ENCODE data around the gene CEP72.

The CEP72 gene

DNA sequence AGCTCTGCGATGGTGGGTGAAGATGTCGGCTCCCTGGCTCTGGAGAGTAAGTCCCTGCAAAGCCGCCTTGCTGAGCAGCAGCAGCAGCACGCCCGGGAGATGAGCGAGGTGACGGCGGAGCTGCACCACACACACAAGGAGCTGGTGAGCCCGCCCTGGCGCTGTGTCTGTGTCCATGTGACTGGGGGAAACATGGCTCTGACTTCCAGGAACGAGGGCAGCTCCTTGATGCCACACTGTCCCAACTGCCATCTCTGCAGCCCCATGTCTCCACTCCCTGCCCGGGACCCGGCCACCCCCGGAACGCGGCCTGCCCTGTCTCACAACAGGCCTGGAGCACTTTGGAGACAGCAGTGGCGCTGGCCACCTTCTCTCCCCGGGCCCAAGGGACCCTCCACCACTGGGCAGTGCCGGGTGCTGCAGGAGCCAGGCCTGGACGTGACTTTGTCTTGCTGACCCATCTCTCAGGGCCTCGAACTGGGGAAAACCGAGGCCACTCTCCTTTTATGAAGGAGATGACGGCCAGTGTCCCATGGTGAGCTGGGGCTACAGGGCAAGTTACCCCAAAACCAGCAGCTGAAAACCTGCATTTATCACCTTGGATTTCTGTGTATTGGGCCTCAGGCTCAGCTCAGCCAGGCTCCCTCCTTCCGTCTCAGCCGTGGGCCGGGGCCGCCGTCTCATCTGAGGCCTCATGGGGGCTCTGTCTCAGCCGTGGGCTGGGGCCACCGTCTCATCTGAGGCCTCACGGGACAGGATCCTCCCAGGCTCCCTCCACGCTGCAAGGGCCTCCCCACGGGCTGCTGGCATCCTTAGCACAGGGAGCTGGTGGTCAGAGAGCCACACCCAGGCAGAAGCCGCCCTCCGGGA lies 28.6 kb downstream of the CEP72 start:
- no peak for DNase-seq

DNA sequence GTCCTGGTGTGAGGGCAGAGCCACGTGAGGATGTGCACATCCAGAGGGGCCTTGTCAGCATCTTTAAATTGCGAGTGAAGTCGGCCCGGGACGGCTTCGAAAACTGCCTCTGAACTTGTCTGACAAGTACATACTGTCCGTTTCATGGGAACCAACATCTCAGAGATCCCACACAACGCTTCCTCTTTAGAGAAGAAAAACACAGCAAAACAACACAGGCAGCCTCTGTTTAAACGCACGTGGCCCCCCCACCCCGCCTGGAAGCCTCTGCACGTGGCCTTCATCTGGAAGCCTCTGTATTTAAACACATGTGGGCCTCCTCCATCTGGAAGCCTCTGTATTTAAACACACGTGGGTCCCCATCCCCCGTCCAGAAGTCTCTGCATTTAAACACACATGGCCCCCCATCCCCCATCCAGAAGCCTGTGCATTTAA lies 29.2 kb downstream of the CEP72 start:
- no peak for DNase-seq

DNA sequence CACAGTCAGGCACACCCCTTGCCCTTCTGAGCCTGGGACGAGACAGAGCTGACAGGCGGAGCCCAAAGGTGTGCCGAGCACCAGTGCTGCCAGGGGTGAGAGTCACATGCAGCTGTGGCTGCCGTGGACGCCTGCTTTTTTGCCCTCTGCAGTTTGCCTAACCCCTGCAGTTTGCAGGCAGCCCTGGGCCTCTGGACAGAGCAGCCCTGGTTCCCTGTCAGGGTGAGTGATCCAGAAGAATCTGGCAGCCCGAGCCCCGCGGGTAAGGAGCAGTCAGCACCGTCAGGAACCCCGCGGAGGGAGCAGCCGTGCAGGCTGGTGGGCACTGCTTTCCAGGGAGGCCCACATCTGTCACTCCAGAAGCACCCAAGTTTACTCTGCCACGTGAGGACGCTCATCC lies 30.3 kb downstream of the CEP72 start:
- DNase-seq: no peak

DNA sequence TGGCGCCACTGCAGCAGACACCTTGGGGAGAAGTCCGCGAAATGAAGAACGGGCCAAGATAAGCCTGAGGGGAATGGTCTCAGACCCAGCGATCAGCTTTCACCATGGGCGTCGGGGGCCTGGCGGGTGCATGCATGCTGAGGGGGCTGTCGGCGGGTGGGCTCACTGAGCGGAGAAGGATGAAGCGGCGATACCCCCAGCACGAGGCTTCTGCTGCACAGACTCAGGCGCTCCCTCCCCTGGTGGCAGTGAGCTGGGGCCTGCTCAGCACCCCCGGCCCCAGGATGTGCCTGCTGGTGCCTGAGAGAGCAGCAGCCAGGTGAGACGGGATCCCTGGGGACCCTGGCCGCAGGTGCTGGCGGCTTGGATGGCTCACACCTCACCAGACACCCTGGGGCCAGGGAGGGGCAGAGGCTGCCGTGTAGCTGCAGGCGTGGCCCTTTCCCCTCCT lies 31.2 kb downstream of the CEP72 start:
- DNase-seq: no peak

DNA sequence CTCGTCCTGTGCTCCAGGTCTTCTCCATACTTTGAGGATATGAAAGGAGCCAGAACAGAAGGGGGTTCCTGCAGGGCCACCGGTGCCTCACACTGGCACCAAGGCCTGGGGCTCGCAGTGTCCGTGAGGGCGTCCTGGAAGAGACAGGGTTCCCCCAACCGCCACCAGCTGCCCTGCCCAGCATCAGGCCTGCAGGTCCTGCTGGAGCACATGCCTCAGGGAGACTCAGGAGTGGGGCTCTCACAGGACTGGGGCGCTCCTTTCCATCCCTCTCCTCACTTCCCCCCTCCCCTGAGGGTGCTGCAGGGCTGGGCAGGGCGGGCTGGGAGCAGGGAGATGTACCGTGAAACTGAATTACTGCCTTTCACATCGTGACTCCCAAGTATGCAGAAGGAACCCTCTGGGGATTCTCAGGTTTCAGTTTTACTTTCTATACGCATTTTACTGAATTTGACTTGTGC lies 31.7 kb downstream of the CEP72 start:
- no peak for DNase-seq

DNA sequence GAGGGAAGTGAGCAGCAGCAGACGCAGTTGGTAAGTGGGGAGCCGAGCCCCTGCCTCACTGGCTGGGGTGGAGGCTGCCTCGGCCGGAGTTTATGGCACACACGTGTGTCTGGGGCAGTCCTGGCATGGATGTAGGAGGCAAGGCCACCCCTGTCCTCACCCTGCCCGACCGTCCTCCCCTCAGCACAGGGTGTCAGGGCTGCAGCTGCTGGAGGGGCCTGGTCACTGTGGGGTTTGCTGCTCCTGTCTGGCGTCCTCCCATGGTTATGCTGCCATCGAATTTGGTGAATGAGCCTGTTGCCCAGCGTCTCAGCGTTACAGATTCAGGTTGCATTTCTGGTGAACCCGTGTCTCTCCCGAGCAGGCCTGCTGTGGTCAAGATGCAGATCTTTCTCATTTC lies 32.4 kb downstream of the CEP72 start:
- no peak for DNase-seq

DNA sequence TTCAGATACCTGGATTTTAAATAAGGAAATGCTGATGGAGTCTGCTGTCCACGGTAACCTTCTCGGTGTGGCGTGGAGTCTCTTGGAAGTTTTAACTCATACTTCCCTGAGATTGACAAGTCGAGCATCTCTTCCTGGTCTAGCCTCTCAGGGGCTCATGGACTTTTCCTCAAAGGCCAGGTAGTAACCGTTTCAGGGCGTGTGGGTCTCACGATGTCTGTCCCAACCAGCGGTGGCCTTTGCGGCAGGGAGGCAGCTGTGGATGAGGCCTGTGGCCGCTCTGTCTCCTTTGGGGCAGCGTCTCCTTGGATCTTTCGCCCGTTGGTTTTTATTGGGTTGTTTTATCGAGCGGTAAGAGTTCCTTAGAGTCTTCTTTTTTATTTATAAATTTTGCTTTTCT lies 32.8 kb downstream of the CEP72 start:
- no peak for DNase-seq

DNA sequence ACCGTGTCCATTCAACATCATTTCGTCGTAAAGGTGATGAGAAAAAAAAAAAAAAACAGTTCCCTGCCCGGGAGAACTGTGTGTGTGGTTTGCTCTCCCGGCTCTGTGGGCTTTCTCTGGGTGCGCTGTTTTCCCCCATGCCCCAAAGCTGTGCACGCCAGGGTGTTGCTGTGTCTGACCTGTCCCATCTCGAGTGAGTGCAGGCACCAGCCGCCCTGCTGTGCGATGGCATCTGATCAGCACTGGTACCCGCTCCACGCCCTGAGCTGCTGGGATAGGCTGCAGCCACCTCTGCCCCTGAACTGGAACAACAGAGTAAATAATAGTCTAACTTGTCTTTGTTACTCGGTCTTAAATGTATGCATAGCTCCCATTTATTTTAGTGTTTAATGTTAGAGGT lies 33.3 kb downstream of the CEP72 start:
- no peak for DNase-seq

DNA sequence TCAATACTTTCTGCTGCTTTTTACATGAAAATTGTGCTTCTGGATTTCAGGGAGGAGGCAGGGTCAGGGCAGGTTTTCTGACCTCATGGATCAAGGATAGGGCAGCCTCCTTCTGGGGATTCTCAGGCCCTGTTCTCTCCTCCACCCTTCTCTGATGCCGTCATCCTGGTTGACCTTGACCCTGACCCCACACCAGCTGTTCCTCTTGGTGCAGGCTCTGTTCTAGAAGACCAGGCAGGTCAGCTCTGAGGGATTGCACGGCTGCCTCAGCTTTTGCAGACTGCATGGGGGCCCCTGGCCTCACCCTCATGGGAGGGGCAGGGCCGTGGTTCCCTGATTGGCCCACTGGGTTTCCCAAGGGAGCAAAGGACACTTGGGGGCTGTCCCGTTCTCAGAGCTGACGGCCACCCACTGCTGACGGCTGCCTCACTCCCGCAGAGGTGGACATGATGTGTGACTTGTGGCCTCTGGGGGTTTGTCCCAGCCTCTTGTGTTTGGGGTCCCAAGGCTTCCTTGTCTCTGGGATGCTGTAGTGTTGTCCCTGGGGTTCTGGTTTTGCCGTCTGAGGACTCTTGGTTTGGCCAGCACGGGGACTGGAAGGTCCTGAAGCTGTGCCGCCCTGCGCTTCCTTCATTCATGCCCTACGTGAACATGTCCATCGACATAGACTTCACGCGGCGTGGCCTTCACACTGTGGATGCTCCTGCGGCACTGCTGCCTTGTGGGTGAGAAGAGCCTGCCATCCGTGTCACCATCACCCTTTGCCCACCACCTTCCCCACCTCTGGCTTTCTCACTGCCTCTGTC lies 34.5 kb downstream of the CEP72 start:
- DNase-seq: no peak

DNA sequence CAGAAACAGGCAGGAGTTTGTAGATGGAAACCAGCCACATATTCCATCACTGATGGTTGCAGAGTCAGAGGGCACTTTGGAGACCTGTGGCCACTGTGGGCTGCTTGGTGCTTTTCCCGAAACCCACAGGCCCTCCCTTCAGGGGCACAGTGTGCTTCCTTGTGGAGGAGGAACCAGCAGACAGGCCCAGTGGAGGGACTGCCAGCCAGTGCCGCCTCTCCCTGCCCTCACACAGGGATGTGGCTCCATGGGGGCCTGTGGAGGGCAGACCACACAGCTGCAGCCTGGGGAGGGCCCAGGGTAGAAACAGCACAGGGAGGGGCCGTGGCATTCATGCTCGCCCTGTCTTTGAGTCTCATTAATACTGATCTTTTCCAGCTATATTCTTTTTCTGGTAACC lies 35.2 kb downstream of the CEP72 start:
- no peak for DNase-seq

DNA sequence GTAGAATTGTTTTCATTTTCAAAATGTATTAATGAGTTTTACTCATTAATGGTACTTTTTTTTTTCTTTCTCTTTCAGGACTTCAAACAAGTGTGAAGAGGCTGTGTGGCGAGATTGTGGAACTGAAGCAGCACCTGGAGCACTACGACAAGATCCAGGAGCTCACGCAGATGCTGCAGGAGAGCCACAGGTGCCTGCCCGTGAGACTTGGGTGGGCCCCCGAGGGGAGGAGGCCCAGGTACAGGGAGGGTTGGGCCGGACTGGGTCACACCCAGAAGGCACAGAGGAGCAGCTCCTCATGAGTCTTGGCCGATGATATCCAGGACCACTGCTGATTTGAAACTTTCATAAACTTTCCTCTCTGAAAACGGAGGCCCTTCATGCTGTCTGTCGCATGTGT lies 35.6 kb downstream of the CEP72 start:
- no peak for DNase-seq

DNA sequence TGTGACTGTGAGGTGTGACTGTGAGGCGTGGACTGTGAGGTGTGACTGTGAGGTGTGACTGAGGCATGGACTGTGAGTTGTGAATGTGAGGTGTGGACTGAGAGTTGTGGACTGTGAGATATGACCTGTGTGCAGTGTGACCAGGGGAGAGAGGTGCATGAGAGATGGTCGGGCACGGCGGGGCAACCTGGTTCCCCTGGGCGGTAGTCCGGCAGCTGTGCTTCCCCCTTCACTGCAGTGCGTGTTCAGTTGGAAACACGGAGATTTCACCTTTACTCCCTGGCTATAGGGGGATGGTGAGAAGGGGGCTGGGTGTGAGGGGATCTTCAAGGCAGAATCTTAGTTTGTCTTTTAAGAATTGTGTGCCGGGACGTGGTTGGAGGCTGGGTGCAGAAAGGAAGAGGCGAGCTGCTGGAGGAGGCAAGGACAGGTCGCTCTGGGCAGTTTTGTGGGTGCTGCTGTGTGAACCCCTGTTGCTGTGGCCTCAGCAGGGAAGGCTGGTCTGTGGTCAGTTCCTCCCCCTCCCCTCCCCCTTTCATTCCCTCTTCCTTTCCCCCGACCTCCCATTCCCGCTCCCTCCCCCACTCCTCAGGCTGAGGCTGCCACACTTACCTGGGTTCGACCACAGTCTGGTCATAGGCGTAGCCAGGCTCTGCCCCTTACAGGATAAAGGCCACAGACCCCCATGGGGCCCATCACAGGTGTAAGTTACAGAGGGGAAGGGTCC lies 39.3 kb downstream of the CEP72 start:
- DNase-seq: no peak

DNA sequence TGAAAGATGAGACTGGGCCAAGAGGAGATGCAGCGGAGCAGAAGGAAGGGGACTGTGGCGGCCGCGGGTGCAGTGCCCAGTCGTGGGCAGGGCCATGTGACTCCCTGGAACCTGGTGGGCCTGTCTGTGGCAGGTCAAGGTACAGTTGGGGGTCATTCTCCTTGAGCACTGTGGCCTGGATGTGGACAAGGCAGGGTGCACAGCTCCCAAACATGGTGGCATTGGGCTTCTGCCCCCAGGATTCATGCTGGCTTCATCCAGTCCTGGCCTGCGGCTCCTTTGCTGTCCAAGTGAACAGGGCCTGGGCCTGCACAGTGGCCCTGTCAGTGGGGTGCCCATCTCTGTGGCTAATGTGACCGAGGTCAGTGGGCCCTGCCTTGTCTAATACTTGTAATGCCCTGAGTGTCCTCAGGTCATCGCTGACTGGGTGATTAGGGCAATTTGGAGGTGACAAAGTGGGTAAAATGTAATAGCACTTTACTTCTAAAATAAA lies 39.9 kb downstream of the CEP72 start:
- DNase-seq: no peak

DNA sequence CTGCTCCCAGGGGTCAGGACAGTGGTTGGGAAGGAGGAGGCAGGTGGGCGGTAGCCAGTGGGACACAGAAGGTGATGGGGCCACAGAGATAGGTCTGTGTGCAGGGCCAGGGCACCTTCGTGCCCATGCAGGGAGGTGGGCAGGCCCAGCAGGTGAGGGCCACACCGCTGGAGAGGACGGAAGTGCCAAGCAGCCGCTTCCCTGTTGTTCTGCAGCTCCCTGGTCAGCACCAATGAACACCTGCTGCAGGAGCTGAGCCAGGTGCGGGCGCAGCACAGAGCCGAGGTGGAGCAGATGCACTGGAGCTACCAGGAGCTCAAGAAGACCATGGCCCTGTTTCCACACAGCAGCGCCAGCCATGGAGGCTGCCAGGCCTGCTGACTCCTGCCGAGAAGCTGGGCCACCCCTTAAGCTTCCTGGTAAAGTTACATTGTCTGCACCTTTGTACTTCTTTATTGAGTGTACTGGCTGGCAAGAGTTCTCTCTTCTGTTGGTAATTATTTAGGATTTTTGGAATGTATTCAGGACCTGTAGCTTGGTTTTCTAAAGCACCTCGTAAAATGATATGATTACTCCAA lies 40.7 kb downstream of the CEP72 start:
- DNase-seq: no peak

DNA sequence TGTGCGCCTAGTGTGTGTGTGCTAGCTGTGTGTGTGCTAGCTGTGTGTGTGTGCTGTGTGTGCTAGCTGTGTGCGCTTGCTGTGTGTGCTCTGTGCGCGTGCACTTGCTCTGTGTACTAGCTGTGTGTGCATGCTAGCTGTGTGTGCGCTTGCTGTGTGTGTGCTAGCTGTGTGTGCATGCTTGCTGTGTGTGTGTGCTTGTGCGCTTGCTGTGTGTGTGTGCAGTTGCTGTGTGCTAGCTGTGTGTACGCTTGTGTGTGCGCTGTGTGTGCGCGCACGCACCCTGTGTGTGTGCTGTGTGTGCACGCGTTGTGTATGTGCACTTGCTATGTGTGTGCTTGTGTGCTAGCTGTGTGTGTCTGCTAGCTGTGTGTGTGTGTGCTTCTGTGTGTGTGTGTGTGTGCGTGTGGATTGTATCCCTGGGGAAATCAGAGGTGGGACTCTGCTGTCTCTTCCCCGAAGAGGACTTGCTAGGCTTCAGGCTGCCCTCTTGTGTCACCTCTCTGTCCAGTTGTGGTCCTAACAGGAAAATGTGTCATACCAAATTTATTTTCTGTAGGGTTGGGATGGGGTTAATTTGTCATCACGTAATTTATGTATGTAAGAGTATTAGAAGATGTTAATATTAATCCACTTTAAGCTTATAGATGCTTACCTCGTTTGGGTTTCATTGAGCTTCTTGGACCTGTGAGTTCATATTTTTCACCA lies 42.1 kb downstream of the CEP72 start:
- no peak for DNase-seq

DNA sequence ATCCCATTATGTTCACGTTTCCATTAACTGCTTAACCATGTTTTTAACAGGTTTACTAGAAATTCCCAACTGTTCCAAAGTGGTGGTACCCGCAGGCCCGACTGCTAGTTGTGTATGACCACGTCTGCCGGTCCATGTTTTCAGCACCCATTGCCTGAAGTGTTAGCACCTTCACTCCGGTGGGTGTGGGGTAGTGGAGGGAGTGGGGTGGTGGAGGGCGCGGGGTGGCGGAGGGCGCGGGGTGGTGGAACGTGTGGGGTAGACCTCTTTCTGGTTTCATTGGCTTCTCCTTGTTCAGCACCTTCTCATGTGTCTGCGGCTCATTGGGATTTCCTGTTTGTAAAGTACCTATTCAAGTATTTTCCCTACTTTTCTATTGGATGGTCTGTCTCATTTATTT lies 43.3 kb downstream of the CEP72 start:
- no peak for DNase-seq

DNA sequence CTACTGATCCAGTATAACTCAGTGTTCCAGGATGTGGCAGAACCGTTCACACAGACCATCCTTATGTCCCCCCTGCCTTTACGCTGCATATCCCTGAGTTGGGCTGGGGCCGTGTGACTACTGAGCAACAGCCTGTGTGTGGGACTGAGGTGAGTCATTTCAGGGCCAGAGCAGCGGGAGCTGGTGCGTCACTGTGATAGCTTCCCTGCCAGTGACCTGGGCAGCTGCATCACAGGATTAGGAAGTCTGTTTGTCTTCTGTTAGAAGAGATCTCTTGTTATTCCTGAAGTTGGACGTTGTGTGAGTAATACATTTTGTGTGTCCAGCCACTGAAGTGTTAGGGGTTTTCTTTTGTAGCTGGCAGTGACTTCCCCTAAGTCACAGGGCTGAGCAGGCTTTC lies 45.4 kb downstream of the CEP72 start:
- no peak for DNase-seq

DNA sequence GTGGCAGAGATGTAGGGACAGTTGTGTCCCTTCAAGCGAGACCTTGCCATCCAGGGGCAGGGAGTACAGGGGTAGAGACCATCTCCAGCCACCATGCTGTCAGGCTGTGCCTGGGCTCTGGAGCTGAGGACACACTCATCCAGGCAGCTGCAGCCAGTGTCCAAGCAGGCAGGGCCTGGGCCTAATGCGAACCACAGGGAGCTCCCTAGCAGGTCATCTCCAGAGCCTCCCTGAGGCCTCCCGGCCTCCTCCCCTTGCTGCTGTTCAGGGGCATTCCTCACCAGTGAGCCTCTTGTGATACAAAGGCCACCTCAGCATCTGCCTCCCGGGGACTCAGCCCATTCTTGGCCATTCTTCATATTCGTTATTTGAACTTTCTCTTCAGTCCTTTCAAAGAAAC lies 46.0 kb downstream of the CEP72 start:
- DNase-seq: no peak

DNA sequence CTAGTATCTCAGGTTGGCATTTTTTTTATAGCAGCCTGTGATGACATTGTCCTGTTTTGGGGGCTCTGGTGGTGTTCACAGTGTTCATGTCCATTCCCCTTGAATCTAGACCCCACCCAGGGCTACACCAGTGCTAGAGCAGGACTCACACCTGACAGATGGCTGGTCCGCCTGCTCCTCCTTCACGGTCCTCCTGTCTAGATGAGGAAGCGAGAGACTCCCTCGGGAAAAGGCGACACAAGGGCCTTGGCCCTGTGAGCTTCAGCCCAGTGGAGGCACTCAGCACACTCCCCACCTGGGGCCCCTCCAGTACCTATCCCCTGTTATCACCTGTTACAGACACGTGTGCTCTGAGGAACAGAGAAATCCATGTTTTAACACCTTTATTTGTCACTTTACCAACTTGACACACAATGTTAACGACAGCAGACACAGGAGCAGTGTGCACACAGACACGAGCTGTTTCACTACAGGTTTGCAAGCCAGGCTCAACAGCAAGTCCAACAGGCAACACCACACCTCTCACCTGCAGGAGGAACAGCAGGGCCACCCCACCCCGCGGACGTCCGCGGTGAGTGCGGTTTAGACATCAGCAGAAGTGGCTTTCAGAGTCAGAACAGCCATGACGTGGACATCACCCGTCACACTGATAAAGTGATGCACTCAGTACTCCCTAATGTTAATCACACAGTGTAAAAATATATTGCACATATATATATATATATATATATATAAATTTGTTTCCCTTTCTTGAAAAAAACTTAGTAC lies 47.5 kb downstream of the CEP72 start:
- DNase-seq: no peak

DNA sequence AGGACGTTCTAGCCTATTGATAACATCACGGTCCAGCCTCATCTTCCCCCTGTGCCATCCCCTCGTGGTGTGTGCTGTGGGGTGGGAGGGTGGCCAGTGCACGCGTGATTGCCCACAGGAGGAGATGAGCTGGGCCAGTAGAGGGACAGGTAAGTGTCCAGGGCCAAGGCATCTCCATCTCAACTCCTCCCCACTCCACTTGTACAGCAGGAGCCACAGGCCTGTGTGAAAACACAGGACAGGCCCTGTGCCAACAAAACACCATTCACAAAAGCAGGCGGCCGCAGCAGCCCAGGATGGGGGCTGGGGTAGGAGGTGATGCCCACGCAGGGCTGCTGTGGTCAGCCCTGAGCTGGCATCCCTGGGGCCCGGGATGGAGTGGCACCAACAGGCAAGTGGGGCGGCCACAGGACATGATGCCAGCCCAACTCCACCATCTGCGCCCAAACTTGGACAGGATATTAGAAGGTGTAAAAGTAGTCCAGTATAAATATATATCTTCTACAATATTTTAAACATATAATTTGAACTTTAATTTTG lies 48.4 kb downstream of the CEP72 start:
- no peak for DNase-seq
